Brain microvascular endothelial cell (primary cell): Measurements from ENCODE around the gene SLC1A4.

Source experiments
- DNase-seq: peaks from one replicate; pipeline ENCODE4 v3.0.0-alpha.2; 2020
- H3K27ac ChIP-seq: fragments of 250-450 bp; sonication (Bioruptor Pico); 2 replicates; pipeline ENCODE4 v1.5.1; 2020; ENCODE audit warnings: mild to moderate bottlenecking, moderate library complexity
- H3K27me3 ChIP-seq: fragments of 250-450 bp; sonication (Bioruptor Pico); replicated peaks from 2 replicates; pipeline ENCODE4 v1.5.1; 2020; ENCODE audit warnings: mild to moderate bottlenecking
- H3K36me3 ChIP-seq: fragments of 250-450 bp; sonication (Bioruptor Pico); replicated peaks from 2 replicates; pipeline ENCODE4 v1.5.1; 2020; ENCODE audit warnings: mild to moderate bottlenecking
- H3K4me3 ChIP-seq: 2 replicates; pipeline ENCODE4 v1.5.1; 2011; ENCODE audit warnings: low read depth, mild to moderate bottlenecking, control low read depth, low read length, moderate library complexity
- CTCF ChIP-seq: IDR thresholded peaks from 2 replicates; pipeline ENCODE4 v1.5.1; 2011; ENCODE audit warnings: low read depth, mild to moderate bottlenecking, moderate library complexity, low read length, control low read depth, inconsistent platforms; ENCODE audit errors: missing control alignments
- in situ Hi-C: cut with HindIII; loops from 2 replicates; pipeline ENCODE4 v1.10.0; 2017; ENCODE audit warnings: low sequenced_read_pairs, low pct_ligation_motif_present

Gene SLC1A4

DNA sequence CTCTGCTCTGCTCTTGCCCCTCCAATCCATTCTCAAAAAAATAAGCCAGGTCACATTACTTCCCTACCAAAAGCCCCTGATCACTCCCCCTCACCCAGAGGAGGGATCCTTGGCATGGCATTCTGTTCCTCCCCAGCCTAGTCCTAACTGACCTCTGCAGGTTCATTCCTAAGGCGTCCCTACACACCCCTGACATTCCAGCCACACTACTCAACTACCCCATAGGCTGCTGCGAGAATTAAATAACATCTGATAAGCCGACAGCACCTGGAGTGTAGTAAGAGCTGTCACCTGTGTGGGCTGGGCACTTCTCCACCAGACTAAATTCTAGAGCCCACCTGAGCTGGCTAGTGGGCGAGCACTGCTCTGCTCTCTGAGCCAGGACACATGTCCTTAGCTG, 44.7 kb upstream of the SLC1A4 start:
- Histone ChIP-seq H3K27ac (no peak overlapping the region), H3K4me3 (no peak overlapping the region), H3K36me3 (no peaks in the 10 kb centered on the region), H3K27me3 (no peaks in the 10 kb centered on the region)
- in situ Hi-C loops = no loop called here
- no peak for DNase-seq
- TF ChIP-seq CTCF = no peak

GRCh38 chr2:64945973-64946768, 43.0 kb upstream of the SLC1A4 start:
- DNase-seq = peak; percentile 16
- H3K36me3 ChIP-seq = no peaks in the 10 kb centered on the region
- no peaks in the 10 kb centered on the region for H3K27me3 ChIP-seq
- no peak for TF ChIP-seq CTCF
- in situ Hi-C loops = no loop called here
- no peak overlapping the region for H3K27ac ChIP-seq
- H3K4me3 ChIP-seq = no peak overlapping the region

- in situ Hi-C loops = no loop called here
- Histone ChIP-seq H3K4me3 (no peak overlapping the region), H3K36me3 (no peaks in the 10 kb centered on the region), H3K27ac (no peak overlapping the region), H3K27me3 (no peaks in the 10 kb centered on the region)
- TF ChIP-seq CTCF = no peak
- DNase-seq = no peak
Observed at GRCh38 chr2:64946769-64947247, 42.4 kb upstream of the SLC1A4 start.

- H3K36me3 ChIP-seq = no peaks in the 10 kb centered on the region
- H3K27ac ChIP-seq = no peak overlapping the region
- no peak for DNase-seq
- H3K4me3 ChIP-seq = no peak overlapping the region
- in situ Hi-C loops = no loop called here
- no peak for TF ChIP-seq CTCF
- H3K27me3 ChIP-seq = no peaks in the 10 kb centered on the region
Observed at GRCh38 chr2:64947885-64948284, 41.3 kb upstream of the SLC1A4 start.

- Histone ChIP-seq H3K4me3 (no peak overlapping the region), H3K36me3 (no peaks in the 10 kb centered on the region), H3K27me3 (no peaks in the 10 kb centered on the region), H3K27ac (no peak overlapping the region)
- in situ Hi-C loops = no loop called here
- no peak for TF ChIP-seq CTCF
- no peak for DNase-seq
Observed at GRCh38 chr2:64950226-64951160, 38.7 kb upstream of the SLC1A4 start.
